ENCODE results near the gene LILRA2.
"Not testable (repeated sequence)": the region's sequence is repeated elsewhere in the genome, so short reads cannot be mapped to it uniquely, and the experiment has no call there.

The LILRA2 gene

GRCh38 chr19:54571715-54572615 is 1.6 kb upstream of the LILRA2 start:
- not testable (repeated sequence) for DNase-seq

- no peak for DNase-seq
Measured at GRCh38 chr19:54572696-54573311, 786 bp upstream of the LILRA2 start.

DNA sequence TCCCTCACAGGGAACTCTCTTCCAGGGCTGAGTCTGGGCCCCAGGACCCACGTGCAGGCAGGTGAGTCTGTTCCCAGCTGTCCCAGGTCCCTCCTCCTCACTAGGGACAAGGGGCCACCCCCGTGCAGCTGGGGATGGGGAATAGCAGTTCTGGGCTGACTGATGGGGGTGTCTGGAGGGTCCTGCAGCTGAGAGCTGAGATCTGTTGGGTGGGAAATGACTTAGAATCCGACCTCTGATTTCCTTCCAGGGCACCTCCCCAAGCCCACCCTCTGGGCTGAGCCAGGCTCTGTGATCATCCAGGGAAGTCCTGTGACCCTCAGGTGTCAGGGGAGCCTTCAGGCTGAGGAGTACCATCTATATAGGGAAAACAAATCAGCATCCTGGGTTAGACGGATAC is 461 bp downstream of the LILRA2 start:
- DNase-seq, result no peak

DNA sequence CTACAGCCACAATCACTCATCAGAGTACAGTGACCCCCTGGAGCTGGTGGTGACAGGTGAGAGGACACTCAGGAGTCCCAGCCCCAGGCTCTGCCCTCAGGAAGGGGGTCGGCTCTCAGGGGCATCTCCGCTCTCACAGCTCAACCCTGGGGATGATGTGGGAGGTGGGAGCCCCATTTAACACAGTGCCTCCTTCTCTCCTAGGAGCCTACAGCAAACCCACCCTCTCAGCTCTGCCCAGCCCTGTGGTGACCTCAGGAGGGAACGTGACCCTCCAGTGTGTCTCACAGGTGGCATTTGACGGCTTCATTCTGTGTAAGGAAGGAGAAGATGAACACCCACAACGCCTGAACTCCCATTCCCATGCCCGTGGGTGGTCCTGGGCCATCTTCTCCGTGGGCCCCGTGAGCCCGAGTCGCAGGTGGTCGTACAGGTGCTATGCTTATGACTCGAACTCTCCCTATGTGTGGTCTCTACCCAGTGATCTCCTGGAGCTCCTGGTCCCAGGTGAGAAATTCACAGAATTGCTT is 1.0 kb downstream of the LILRA2 start:
- no peak for DNase-seq

GRCh38 chr19:54575205-54575604 is 1.6 kb downstream of the LILRA2 start:
- not testable (repeated sequence) for DNase-seq

DNA sequence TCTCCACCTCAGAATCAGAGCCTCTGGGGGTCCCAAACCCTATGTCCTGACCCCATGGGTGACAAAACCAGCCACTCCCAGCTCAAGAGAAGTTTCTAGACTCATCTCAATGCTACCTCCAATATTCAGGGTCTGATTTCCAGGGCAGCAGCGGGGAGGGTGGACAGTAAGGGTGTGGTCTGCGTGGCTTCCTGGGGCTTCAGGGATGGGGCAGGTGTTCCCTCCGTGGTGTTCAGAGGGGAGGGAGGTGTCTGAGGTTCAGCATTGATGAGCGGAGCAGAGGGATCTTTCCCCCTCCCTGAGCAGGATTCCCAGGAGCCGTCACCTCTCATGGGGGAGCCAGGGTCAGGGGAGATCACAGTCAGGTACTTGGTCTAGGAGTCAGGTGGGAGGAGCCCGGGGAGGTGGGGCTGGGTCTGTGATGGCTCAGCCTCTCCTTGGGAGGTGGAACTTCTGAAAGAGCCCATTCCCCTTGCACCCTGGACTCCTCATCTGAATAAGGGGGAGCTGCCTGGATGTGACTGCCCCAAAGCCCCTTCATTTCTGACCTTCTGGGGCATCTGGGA is 2.9 kb downstream of the LILRA2 start:
- no peak for DNase-seq

GRCh38 chr19:54577334-54577733 is 3.7 kb downstream of the LILRA2 start:
- no peak for DNase-seq

GRCh38 chr19:54578268-54578667 is 4.7 kb downstream of the LILRA2 start:
- not testable (repeated sequence) for DNase-seq

GRCh38 chr19:54586397-54586796 is 12.8 kb downstream of the LILRA2 start:
- DNase-seq, result no peak

GRCh38 chr19:54587026-54587425 is 13.4 kb downstream of the LILRA2 start:
- no peak for DNase-seq

DNA sequence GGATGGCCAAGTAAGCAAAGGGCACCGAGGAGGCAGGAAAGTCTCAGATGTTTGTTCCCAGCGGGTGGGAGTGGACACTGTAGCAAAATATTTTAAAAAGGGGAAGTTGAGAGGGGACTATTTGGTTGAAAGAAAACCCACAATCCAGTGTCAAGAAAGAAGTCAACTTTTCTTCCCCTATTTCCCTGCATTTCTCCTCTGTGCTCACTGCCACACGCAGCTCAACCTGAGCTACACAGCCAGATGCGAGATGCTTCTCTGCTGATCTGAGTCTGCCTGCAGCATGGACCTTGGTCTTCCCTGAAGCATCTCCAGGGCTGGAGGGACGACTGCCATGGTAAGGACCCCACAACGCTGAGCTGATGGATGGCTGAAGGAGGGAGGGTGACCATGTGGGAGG is 19.9 kb downstream of the LILRA2 start, which contains the start of gene LILRA1:
Gene LILRA1, plus strand, starts transcription at position 188 of the 400 bp plus-strand sequence. CDS start 613 bp downstream, outside the sequence.
- DNase-seq, result not testable (repeated sequence)

DNA sequence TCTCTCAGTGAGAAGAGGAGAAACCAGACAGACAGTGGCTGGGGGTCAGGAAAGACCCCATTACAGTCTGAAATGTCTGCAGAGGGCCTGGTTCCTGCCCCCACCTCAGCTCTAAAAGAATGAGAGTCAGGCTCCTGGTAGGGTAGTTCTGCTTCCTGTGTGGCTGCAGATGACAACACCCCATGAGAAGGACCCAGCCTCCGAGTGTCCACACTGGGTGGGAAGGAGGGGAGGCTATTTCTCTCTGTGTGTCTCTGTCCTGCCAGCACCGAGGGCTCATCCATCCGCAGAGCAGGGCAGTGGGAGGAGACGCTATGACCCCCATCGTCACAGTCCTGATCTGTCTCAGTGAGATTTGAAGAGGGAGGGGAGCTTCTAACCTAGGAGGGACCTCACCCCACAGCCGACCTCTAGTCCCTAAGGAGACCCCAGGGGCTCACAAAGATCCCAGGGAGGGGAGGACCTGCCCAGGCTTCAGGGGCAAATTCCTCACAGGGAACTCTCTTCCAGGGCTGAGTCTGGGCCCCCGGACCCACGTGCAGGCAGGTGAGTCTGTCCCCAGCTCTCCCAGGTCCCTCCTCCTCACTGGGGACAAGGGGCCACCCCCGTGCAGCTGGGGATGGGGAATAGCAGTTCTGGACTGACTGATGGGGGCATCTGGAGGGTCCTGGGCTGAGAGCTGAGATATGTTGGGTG is 20.5 kb downstream of the LILRA2 start:
- DNase-seq, result not testable (repeated sequence)

- DNase-seq, result no peak
Measured at GRCh38 chr19:54594737-54595136, 21.1 kb downstream of the LILRA2 start.

- not testable (repeated sequence) for DNase-seq
Measured at GRCh38 chr19:54595680-54596436, 22.3 kb downstream of the LILRA2 start.

DNA sequence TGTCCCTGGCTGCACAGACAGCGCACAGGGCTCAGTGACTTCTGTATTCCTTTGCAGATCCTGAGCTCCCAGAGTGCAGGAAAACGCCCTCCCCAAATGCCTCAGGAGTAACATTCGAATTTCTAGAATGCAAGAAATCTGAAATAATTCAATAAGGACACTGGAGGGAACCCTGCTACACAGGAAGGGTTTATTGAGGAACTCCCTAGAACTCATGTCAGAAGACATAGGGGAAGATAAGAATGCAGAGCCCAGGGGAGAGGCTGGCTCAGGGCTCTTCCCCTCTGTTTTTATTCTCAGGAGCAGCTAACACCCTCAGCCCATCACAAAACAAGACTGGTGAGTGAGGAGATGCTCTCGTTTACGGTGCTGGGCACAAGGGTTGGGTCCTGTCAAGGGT is 26.6 kb downstream of the LILRA2 start:
- no peak for DNase-seq

GRCh38 chr19:54606230-54606629 is 32.6 kb downstream of the LILRA2 start:
- no peak for DNase-seq

DNA sequence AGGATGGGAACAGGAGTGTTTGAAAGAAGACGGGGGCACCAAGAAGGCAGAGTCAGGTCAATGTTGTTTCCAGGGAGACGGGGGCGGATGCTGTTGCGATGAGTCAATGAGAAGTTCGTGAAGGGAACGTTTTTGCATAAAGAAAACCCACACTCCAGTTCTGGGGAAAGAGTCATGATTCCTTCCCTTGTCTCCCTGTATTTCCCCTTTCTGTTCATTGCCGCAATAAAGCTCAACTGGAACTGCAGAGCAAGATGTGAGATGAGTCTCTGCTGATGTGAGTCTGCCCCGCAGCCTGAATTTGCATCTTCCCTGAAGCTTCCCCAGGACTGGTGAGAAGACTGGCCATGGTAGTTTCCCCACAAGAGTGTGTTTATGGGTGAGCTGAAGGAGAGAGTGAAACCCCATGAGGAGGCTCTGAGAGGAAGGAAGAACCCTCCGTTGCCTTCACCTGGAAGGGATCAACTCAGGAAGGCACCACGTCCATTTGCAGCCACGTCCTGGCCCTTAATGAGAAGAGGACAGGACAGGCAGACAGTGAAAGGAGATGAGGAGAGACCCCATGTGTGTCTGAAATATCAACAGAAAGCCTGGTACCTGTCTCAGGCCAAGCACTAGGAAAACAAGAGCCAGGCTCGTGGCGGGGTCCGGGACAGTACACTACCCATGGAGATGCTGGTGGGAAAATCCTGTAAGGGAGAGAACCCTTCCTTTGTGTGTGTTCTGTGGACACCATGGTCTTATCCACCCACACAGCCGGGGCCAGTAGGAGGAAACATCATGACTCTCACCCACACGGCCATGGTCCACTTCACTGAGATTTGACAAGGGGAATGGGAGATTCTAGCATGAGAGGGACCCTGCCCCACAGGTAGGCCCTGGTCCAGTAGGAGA is 33.5 kb downstream of the LILRA2 start:
- no peak for DNase-seq

- DNase-seq, result no peak
Measured at GRCh38 chr19:54607785-54608150, 34.2 kb downstream of the LILRA2 start.

- DNase-seq, result no peak
Measured at GRCh38 chr19:54608205-54608604, 34.6 kb downstream of the LILRA2 start.

DNA sequence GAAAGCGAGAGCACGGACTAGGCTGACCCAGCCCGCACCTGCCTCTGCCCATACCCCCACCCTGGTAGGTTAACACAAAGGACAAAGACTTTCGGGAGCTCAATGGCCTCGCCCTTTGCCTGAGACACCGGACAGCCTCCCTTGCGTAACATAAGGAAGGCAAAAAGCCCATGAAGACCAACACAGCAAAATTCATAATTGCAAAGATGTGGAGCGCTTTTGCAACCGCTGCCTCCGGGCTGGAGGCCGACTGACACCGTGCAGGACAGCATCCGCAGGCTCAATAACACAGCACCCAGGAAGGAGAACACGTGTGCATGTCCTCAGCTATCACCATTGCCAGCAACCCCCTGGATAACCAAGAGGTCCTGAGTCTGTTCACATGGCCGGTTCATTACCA is 35.2 kb downstream of the LILRA2 start:
- DNase-seq, result no peak

- no peak for DNase-seq
Measured at GRCh38 chr19:54609356-54609791, 35.8 kb downstream of the LILRA2 start.

All from NCI-H1436 treated with DMSO at 0.1 percent for 48 hours (cell line).